Measurements from ENCODE around the gene TBX4. TPM values are rescaled to one million over a fixed set of nuclear protein-coding genes. Genes with fewer than 3 reads are reported as not detected.

Gene TBX4
- total RNA-seq, 1 experiment from 2014 or later: not detected

GRCh38 chr17:61488878-61489718 lies 36.9 kb downstream of the TBX4 start:
- POLR2A ChIA-PET (ENCODE audit: unreplicated experiment): no interaction called here
- H3F3A ChIP-seq (ENCODE audit: low read length, unreplicated experiment): no peaks in the 10 kb centered on the region
- no peak for ATAC-seq

GRCh38 chr17:61489719-61490490 lies 37.7 kb downstream of the TBX4 start:
- 0 out of 2 replicates have a peak, but pooled peaks cover 8% of the 10 kb centered on the region for H3K4me1 ChIP-seq (ENCODE audit: insufficient read depth, low read length)
- no peak overlapping the region for H3K4me2 ChIP-seq (ENCODE audit: low read length)
- TF ChIP-seq CTCF (conservative IDR thresholded peaks at IDR 0.05; ENCODE audit: low read depth, low read length) (no peak), EZH2phosphoT487 (IDR thresholded peaks at IDR 0.05; ENCODE audit: borderline replicate concordance, low read length) (no peak), EZH2 (IDR thresholded peaks at IDR 0.05; ENCODE audit: low read length, unreplicated experiment) (no peak)
- H2AFZ ChIP-seq (ENCODE audit: low read length): no peak overlapping the region
- no peaks in the 10 kb centered on the region for H3F3A ChIP-seq (ENCODE audit: low read length, unreplicated experiment)
- no peak overlapping the region for H3K4me3 ChIP-seq (ENCODE audit: low read length)
- DNase-seq (no peak), ATAC-seq (no peak)
- ChIA-PET CTCF (no interaction called here), POLR2A (ENCODE audit: unreplicated experiment) (no interaction called here)
- no peak overlapping the region for H3K27ac ChIP-seq (ENCODE audit: low read length)
- H3K9me2 ChIP-seq (replicated peaks; ENCODE audit: low read length): no peaks in the 10 kb centered on the region
- no peaks in the 10 kb centered on the region for H3K27me3 ChIP-seq (ENCODE audit: low read length)
- no peaks in the 10 kb centered on the region for H3K79me2 ChIP-seq (ENCODE audit: low read length)
- BruUV-seq (replicated peaks): no TSS peak
- no peak overlapping the region for H3K9ac ChIP-seq (ENCODE audit: low read length)
- intact Hi-C loops (cut with micrococcal nuclease): no loop called here
- no peaks in the 10 kb centered on the region for H4K20me1 ChIP-seq (ENCODE audit: low read length)
- no peaks in the 10 kb centered on the region for H3K9me3 ChIP-seq (ENCODE audit: low read length)
- no peaks in the 10 kb centered on the region for H3K36me3 ChIP-seq (ENCODE audit: low read depth, low read length)

More at GRCh38 chr17:61488878-61489718, 36.9 kb downstream of the TBX4 start:
- H3K27me3 ChIP-seq (ENCODE audit: low read length): no peaks in the 10 kb centered on the region
- no peaks in the 10 kb centered on the region for H4K20me1 ChIP-seq (ENCODE audit: low read length)
- H3K9me3 ChIP-seq (ENCODE audit: low read length): no peaks in the 10 kb centered on the region
- H3K9me2 ChIP-seq (replicated peaks; ENCODE audit: low read length): no peaks in the 10 kb centered on the region
- H3K36me3 ChIP-seq (ENCODE audit: low read depth, low read length): no peaks in the 10 kb centered on the region
- TF ChIP-seq EZH2 (IDR thresholded peaks at IDR 0.05; ENCODE audit: low read length, unreplicated experiment): no peak
- TF ChIP-seq EZH2phosphoT487 (IDR thresholded peaks at IDR 0.05; ENCODE audit: borderline replicate concordance, low read length): no peak
- no peak for TF ChIP-seq CTCF (conservative IDR thresholded peaks at IDR 0.05; ENCODE audit: low read depth, low read length)
- BruUV-seq (replicated peaks): no TSS peak
- intact Hi-C loops (cut with micrococcal nuclease): no loop called here
- DNase-seq: no peak
- H3K9ac ChIP-seq (ENCODE audit: low read length): no peak overlapping the region
- no peak overlapping the region for H3K4me2 ChIP-seq (ENCODE audit: low read length)
- H2AFZ ChIP-seq (ENCODE audit: low read length): no peak overlapping the region
- CTCF ChIA-PET: no interaction called here
- H3K4me1 ChIP-seq (ENCODE audit: insufficient read depth, low read length): 0 out of 2 replicates have a peak, but pooled peaks cover 8% of the 10 kb centered on the region
- no peak overlapping the region for H3K27ac ChIP-seq (ENCODE audit: low read length)
- no peak overlapping the region for H3K4me3 ChIP-seq (ENCODE audit: low read length)
- H3K79me2 ChIP-seq (ENCODE audit: low read length): no peaks in the 10 kb centered on the region

All from PC-3 (cell line).